ENCODE data around the gene RIBC2.

Gene RIBC2

GRCh38 chr22:45469281-45470073 lies 56.0 kb downstream of the RIBC2 start:
- TF ChIP-seq CTCF (conservative IDR thresholded peaks at IDR 0.05) (no peak), ZFX (IDR thresholded peaks at IDR 0.05) (no peak)
- no peak overlapping the region for H3K27ac ChIP-seq

GRCh38 chr22:45470871-45471270 lies 57.4 kb downstream of the RIBC2 start:
- TF ChIP-seq ZFX (IDR thresholded peaks at IDR 0.05), result no peak
- no peak for TF ChIP-seq CTCF (conservative IDR thresholded peaks at IDR 0.05)
- H3K27ac ChIP-seq, result no peak overlapping the region

- no peak overlapping the region for H3K27ac ChIP-seq
- TF ChIP-seq CTCF (conservative IDR thresholded peaks at IDR 0.05), result no peak
- TF ChIP-seq ZFX (IDR thresholded peaks at IDR 0.05), result no peak
Measured at GRCh38 chr22:45472426-45472825, 58.9 kb downstream of the RIBC2 start.

GRCh38 chr22:45473626-45474237 lies 60.2 kb downstream of the RIBC2 start:
- TF ChIP-seq CTCF (conservative IDR thresholded peaks at IDR 0.05) (no peak), ZFX (IDR thresholded peaks at IDR 0.05) (no peak)
- H3K27ac ChIP-seq, result no peak overlapping the region

- no peak overlapping the region for H3K27ac ChIP-seq
- TF ChIP-seq ZFX (IDR thresholded peaks at IDR 0.05) (no peak), CTCF (conservative IDR thresholded peaks at IDR 0.05) (no peak)
Measured at GRCh38 chr22:45475063-45475747, 61.7 kb downstream of the RIBC2 start.

GRCh38 chr22:45475851-45476514 lies 62.5 kb downstream of the RIBC2 start:
- TF ChIP-seq ZFX (IDR thresholded peaks at IDR 0.05) (no peak), CTCF (conservative IDR thresholded peaks at IDR 0.05) (no peak)
- no peak overlapping the region for H3K27ac ChIP-seq

Data from C4-2B (cell line).